Stimulated activated CD4-positive, alpha-beta T cell treated with anti-CD3 and anti-CD28 coated beads, TNF-alpha, amount 100 ng/mL, for 4 hours (primary cell): Measurements from ENCODE around the gene CNTNAP2.
"Not testable (repeated sequence)": the region's sequence is repeated elsewhere in the genome, so short reads cannot be mapped to it uniquely, and the experiment has no call there.

ENCODE experiments used
- DNase-seq, 3 experiments: peaks; one replicate each; pipeline ENCODE4 v3.0.0-alpha.2; 2020; ENCODE audit warnings: low read depth in 3 of 3

Gene CNTNAP2

DNA sequence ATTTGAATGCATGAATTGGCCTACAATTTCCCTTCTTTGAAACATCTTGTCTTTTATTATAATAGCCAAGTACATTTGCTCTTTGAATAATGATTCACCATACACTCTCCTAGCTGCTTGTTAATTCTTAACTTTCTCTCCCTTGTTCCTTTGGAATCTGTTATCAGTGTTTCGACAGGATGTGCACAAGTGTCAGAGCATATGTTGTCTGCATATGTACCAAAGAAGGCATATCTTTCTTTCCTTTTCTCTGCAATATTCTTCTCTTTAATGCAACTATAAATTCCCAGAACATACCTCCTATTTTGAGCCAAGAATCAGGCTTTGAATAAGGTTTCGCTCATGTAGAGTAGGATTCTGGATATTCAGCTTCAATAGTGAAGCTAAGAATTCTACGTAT lies 1625.7 kb downstream of the CNTNAP2 start:
- DNase-seq, result no peak

DNA sequence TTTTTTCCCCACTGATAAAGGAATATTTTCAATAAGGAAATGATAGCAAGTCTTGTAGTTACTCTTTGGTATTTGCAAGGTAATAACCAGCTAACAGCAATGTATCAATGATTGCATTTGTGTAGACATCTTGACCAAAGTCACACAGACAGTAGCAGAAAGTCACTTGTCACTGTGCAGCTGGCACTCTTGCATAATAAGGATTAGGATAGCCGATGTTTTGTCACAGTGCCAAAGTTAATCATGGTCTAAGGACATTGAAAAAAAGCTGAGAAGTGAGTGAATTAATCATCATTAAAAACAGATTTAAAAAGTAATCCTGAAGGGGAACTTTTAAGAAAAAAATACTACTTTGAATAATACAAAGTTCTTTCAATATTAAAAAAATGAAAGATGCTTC lies 1639.7 kb downstream of the CNTNAP2 start:
- DNase-seq, result no peak

DNA sequence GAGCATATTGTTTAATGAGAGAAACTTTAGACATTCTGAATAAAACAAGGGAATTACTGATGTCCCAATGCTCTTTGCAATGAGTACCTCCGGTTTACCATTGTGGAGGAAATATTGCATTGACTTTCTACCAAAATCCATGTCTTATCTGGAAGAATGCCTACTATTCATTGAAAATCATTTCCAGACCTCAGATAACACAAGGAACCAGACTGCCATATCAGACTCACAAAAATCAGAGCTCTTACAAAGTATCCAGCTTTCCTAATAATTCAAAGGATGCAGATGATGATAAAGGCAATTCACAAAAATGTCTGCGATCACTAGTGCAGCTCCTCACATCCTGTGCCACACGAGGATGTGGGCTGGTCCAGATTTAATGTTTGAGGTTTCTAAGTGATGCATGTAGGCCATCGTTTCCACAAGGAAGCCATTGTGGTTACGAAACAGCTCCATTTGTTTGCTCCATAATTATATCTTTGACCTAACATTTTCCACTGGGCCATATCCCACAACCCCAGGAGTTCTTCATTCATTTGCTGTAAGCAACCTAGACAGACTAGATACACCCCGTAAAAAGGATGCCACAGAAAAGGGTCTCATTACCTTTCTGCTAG lies 1642.8 kb downstream of the CNTNAP2 start:
- DNase-seq, result no peak

DNA sequence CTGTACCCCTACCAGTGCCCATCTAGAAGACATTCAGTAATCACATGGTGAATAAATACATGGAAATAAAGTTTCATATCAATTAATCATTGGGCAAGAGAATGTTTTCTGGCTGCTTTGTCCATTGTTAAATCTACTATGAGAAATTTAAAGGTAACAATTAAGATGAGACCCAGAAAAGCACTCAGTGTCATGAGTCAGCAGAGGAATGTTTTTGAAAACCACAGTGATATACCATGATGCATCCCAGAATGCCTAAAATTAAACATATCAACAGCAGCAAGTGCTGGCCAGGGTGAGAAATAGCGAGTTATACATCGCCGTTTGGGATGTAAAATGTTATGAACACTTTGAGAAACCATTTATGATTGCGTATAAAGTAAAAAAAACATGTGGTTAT lies 1648.7 kb downstream of the CNTNAP2 start:
- DNase-seq, result no peak

DNA sequence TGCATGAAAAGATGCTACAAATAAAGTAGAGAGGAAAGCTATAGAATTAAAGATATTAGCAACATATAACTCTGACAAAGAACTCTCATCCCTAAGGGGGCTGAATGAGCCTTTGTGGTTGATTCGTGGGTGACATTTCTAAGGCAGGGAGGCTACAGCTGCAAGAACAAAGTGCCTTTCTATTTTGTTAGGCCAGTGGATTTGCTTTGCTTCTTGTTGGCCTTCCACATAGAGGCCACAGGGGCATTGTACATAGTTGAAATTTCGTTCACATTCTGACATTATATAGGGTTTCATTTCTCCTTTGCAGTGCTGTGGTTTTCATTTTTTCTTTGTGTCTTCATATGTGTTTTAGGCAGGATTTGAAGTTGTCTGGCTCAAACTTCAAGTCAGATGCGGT lies 1654.7 kb downstream of the CNTNAP2 start:
- DNase-seq, result no peak

DNA sequence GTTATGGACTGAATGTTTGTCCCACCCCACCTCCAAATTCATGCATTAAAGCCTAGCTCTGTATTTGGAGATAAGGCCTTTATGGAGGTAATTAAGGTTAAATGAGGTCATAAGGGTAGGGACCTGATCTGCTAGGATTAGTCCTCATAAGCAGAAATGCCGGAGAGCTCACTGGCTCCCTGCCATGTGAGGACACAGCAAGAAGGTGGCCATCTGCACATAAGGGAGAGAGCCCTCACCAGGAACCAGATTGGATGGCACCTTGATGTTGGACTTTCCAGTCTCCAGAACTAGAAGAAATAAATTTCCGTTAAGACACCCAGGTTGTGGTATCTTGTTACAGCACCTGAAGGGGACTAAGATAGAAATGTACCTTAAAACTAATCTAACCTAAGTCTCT lies 1657.9 kb downstream of the CNTNAP2 start:
- DNase-seq, result no peak

DNA sequence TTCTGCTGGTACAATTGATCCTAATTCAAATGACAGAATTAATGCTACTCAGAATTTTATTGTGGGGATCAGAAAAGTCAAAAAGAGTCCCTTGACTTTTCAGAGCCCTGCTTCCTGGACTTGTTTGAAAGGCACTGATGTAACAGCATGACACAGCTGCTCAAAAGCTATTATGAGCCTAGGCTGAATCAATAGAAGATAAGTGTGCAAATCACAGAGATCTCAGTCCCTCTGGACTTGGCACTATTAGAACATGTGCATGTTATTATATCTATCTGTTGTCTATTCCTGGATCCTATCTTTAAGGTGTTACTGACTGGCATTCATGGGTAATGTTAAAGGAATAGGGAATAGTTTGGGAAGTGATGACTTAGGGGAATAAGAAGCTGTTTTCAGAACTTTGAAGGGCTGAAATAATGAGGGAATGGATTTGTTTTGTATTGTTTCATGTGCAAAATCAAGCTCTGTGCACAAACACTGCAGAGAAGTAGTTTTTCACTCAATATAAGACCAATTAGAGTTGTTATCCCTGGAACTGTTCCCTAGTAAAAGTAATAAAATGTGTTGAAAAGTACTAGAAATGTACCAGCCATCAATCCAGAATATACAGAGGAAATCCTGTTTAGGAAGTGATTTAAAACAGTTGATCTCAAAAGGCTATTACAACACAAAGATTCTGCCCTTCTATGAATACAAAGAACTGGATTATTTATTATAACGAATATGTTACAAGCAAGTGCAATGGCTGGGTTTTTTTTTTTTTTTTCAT lies 1659.1 kb downstream of the CNTNAP2 start:
- no peak for DNase-seq

DNA sequence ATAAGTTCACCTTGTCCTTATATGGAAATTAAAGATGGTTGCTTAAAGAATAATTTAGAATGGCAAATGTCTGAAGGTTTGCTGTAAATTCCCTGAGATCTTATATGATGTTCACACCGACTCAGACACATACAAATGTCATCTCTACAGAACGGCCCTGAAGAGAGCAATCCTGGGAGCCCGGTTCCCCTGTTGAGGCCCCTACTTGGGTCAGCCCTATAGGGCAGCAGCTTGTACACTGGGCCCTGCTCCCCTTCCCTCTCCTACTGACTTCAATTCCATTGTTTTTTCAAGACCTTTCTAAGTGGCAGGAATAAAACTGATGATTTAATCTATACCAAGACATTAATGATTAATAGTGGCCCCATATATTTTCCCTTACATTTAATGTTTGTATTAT lies 1660.7 kb downstream of the CNTNAP2 start:
- DNase-seq, result no peak

DNA sequence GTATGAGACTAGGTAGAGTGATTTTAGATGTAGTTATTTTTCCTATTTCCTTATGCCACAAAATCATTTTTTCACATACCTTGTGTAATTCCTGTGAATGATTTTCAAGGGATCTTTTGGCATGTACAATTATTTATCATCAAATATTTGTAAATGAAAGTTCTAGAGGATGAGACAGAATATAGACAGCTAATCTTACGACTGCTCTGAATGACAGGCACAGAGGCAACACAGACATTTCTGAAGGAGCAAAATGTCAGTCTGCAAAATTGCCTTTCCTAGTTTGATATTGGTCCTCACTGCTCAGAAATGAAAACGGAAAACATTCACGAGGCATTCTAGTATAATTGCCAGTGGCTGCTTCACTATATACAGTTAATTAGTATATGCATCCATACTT lies 1663.3 kb downstream of the CNTNAP2 start:
- no peak for DNase-seq

DNA sequence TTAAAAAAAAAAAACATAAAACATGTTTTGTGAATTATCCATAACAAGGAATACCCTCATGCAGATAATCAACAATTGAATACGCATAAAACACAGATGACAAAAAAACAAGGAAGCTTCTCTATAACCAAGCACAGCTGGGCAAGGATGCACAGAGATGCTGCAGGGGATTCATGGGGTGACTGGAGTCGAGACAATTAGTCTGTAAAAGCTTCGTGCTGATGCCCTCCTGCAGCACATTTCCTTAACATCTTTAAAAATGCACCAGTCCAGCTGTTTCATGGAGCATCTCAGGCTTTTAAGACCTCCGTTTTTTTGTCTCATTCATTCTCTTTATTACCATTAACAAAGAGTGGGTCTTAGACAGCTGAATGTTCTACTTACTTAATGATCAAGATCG lies 1680.0 kb downstream of the CNTNAP2 start:
- DNase-seq, result no peak

DNA sequence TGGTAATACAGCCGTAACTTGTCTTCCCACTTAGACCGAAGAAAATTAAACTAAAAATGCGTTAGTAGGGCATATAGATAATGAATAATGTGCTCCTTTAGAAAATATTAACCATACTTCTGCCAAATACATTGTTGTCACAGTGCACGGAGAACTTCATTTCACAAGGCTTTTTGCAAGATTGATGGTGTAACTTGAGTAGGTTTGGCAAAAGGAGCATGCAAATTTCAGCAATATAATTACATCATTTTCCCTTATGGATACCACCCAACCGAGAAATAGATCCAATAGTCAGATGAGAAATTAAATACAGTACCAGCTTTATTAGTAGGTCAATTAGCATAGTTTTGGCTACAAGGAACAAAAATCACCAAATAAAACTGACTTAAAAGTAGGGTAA lies 1681.4 kb downstream of the CNTNAP2 start:
- DNase-seq, result no peak

DNA sequence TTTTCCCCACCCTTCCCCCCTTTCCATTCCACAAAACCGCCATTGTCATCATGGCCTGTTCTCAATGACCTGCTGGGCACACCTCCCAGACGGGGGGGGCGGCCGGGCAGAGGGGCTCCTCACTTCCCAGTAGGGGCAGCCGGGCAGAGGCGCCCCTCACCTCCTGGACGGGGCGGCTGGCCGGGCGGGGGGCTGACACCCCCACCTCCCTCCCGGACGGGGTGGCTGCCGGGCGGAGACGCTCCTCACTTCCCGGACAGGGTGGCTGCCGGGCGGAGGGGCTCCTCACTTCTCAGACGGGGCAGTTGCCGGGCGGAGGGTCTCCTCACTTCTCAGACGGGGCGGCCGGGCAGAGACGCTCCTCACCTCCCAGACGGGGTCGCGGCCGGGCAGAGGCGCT lies 1685.2 kb downstream of the CNTNAP2 start:
- DNase-seq, result not testable (repeated sequence)

DNA sequence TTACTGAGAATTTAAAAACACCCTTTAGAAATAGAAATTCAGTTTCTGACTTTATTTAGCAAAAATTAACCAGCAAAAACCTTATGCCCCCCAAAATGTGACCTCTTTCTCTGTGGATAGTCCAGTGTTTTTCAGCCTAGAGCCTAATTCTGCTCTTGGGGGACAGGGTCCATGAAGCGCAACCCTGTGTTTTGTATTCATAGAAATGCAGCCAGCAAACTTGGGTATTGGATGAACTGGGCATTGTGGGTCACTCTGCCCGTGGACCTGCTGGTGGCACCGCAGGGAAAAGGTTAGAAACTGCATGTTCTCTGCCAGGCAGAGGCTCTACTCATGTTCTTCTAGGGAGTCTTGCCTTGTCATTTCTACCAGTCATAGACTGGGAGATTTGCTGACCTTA lies 1686.5 kb downstream of the CNTNAP2 start:
- no peak for DNase-seq

DNA sequence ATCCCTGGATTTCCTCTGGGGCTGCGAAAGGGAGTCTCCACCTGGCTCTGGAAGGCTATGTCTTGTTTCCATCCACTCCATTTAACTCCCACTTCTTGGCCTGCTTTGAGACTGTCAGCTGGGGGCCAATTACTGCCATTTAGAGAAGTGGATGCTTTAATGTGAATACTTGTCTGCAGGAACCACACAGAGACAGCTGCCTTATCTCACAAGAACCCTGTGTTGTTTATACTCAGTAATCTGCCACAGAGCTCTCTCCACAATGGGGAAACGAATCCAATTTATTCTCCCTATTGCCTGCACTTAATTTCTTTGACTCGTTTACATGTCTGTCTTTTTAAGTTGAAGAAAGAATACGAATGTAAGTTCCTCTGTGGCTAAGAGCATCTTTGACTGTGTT lies 1687.0 kb downstream of the CNTNAP2 start:
- DNase-seq, result no peak

DNA sequence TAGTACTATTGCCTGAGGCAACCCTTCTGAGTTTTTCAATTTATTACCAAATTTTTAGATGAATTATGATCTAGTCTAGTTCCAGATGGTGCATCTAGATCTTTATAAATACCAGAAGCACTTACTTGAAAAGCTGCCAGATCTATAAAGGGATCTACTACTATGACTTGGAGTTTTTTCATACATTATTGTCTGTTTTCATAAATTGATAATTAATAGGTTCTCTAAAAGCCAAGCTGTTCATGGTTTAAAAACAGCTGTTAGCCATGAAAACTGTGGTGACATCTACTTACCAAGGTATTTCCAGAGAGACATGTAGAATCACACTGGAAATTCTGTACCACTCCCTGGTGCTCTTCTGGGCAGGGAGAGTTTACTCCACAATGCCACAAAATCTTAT lies 1687.4 kb downstream of the CNTNAP2 start:
- no peak for DNase-seq

DNA sequence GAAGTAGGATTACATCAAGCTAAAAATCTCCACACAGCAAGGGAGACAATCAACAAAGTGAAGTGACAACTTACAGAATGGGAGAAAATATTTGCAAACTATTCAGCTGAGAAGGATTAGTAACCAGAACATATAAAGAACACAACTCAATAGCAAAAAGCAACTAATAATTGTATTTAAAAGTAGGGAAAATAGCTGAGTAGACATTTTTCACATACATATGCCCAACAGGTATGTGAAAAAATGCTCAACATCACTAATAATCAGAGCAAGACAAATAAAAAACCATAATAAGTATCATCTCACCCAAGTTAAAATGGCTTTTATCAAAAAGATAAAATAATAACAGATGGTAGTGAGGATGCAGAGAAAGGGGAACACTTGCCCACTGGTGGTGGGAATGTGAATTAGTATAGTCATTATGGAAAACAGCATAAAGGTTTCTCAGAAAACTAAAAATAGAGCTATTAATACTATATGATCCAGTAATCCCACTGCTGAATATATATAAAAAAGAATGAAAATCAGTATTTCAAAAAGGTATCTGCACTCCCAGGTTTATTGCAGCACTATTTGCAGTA lies 1689.5 kb downstream of the CNTNAP2 start:
- no peak for DNase-seq

DNA sequence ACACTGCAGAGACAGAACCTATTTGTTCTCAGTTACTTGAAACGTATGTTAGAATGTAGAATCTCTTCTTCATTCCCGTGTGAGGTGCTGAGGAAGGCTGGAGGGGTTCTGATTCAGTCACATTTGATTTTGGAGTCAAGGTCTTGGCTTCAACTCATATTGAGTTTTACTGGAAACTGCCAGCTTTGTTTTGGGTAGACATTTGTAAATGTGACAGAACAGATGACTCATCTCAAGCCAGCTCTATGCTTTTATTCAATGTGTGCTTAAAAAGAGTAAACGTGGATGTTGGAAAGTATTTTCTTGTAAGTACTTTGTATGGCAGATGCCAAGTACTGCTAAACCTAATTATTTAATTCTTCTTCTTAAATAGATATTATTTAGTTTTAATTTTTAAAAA lies 1693.2 kb downstream of the CNTNAP2 start:
- no peak for DNase-seq

DNA sequence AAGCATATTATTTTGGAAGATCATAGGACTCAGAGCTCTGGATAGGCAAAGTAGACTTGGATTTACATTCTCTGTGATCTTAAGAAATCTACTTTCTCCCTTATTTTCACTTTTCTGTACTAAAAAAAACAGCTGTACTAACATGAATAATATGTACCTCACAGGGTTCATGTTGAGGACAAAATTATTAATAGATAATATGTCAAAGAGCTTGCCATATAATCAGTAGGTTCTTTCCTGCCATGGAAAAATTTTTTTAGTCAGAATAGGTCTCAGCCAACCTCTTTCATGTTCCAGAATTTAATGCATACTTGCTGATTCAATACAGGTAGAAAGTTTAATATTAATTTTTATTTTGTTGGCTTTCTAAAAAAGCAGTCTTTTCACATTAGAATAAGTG lies 1693.7 kb downstream of the CNTNAP2 start:
- DNase-seq, result no peak

DNA sequence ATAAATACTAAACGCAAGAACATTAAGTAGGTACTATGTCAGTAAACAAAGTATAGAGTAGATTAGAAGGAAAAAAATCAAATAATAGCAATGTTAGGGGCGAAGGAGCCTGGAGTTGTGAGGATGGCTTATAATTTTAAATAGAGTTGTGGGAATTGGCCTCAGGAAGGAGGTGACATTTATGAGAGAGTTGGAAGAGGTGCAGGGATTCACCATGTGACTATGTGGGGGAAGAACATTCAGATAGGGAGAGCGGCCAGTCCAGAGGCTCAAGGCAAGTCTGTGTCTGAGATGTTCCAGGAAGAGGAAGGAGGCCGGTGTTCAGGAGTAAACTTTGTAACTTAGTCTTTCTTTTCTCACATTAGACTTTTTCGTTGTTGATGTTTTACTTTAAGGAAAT lies 1695.3 kb downstream of the CNTNAP2 start:
- DNase-seq, result no peak

DNA sequence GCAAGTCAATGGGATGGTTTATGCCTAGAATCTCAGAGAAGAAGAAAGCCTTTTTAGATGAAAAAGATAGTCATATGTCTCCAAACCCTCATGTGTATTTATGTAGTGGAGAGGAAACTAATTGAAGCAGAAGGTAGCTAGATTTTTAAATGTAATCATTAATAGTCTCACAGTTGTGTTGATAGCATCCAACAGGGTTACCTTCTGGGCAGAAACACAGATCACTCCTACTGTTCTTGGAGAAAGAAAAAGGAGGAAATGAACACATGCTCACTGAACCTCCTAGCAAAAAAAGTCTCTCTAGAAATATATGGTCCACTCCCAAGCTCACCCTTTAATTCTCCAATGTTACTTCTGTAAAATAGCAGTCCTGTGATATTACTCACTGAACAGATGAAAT lies 1696.7 kb downstream of the CNTNAP2 start:
- no peak for DNase-seq

DNA sequence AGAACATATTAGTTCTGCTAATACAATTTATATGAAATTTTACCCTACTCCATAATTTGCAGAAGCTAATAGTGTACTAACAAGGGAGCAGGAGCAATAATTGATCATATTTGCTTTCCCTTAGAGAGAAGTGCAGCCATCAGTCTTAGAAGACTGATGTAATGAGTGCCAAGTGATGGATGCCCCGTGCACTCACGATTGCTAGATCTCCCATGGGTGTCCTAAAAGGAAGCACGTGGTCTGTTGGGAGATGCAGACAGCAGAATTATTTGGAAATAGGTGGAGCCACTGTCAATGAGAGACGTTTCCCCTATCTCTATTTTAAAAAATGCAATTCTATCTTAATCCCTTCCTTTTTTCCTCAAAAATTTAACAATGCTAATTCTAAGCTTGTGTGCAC lies 1701.7 kb downstream of the CNTNAP2 start:
- no peak for DNase-seq

DNA sequence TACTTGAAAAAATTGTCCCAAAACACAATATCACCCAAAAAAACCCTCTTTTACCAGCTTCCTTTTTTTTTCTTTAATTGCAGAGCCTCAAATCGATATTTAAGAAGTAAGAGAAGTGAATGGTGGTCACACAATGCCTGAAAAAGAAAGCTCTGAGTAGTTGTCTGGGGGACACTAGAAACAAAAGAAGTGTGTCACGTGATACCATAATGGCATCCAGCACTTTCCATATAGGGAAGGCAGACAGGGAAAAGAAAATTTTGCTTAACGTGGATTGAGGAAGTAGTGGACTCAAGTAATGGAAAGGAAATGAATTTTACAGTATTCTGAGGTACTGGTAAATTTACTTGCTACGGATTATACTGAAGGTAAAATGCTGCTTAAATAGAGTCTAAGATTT lies 1708.1 kb downstream of the CNTNAP2 start:
- no peak for DNase-seq

DNA sequence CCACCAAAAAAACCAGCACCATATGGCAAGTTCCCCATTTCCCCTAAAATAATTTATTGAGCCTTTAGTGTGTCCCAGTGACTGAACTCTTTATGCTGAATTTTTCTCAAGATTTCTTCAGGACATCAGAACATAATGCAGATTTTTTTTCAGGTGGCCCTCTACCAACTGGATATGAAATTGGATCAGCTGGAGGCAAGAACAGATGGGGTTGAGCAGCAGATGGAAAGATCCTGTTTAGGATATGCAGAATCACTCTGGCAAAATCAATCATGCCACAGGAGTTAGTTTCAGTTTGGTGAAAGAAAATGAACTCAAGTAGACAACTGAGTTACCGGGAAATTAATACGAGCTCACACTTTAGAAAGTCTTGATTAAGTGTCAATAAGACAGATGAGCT lies 1712.4 kb downstream of the CNTNAP2 start:
- no peak for DNase-seq
